ENCODE results near the gene CFLAR. TPM values are rescaled to one million over a fixed set of nuclear protein-coding genes. Genes with fewer than 3 reads are reported as not detected.

CFLAR gene
- total RNA-seq, 2 donors from 2014 or later, result 154 to 179 TPM

- TF ChIP-seq, protein P1, sequence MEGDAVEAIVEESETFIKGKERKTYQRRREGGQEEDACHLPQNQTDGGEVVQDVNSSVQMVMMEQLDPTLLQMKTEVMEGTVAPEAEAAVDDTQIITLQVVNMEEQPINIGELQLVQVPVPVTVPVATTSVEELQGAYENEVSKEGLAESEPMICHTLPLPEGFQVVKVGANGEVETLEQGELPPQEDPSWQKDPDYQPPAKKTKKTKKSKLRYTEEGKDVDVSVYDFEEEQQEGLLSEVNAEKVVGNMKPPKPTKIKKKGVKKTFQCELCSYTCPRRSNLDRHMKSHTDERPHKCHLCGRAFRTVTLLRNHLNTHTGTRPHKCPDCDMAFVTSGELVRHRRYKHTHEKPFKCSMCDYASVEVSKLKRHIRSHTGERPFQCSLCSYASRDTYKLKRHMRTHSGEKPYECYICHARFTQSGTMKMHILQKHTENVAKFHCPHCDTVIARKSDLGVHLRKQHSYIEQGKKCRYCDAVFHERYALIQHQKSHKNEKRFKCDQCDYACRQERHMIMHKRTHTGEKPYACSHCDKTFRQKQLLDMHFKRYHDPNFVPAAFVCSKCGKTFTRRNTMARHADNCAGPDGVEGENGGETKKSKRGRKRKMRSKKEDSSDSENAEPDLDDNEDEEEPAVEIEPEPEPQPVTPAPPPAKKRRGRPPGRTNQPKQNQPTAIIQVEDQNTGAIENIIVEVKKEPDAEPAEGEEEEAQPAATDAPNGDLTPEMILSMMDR (IDR thresholded peaks at IDR 0.05), result no peak
- Histone ChIP-seq H3K36me3 (peaks cover 5% of the 10 kb centered on the region), H3K27ac (no peak overlapping the region), H3K4me1 (peaks cover 0 to 4% of the 10 kb centered on the region in 2 donors), H3K9me3 (peaks cover 0 to 12% of the 10 kb centered on the region in 2 donors), H3K27me3 (no peaks in the 10 kb centered on the region), H3K4me3 (no peak overlapping the region)
- no peak for DNase-seq (ENCODE audit: low spot score)
These were observed 56.3 kb downstream of the CFLAR start for GRCh38 chr2:201172279-201172678.

DNA sequence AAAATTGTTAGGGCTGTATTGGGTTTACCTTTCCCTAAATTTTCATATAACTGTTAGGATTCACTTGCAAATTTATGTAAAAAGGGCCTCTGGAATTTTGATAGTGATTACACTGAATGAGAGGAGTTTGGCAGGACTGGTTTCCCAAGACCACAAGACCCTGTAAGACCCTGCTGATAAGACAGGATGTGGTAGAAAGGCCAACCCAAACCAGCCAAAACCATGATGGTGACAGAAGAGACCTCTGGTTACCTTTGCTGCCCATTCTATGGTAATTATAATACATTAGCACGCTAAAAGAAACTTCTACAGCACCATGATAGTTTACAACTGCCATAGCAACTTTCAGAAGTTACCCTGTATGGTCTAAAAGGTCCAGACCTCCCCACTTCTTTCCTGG is 58.7 kb downstream of the CFLAR start:
- no peak overlapping the region for H3K4me3 ChIP-seq
- no peak overlapping the region for H3K27ac ChIP-seq
- no peaks in the 10 kb centered on the region for H3K36me3 ChIP-seq
- no peak for DNase-seq (ENCODE audit: low spot score)
- TF ChIP-seq, protein P1 (IDR thresholded peaks at IDR 0.05), result no peak
- H3K4me1 ChIP-seq, result peaks cover 0 to 4% of the 10 kb centered on the region in 2 donors
- H3K9me3 ChIP-seq, result peaks cover 0 to 5% of the 10 kb centered on the region in 2 donors
- no peaks in the 10 kb centered on the region for H3K27me3 ChIP-seq

DNA sequence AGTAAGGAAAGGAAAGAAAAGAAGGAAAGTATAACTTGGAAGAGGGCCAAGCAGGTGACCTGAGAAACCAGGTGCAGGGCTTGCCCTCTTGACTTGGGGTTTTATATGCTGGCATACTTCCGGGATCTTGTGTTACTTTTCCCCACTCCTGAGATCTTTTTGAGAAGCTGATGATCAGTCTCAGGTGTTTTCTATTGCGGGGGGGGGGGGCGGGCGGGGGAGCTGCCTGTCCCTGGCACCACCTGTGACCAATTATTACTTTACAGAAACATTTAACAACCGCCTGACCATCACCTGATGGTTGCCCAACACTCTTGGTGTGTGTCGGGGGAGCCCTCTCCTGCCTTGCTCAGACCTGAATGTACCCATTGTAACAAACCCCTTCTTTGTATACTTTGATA is 60.1 kb downstream of the CFLAR start:
- Histone ChIP-seq H3K9me3 (no peaks in the 10 kb centered on the region), H3K4me3 (no peak overlapping the region), H3K36me3 (no peaks in the 10 kb centered on the region), H3K27me3 (no peaks in the 10 kb centered on the region), H3K4me1 (peaks cover 0 to 4% of the 10 kb centered on the region in 2 donors), H3K27ac (no peak overlapping the region)
- TF ChIP-seq, protein P1 (IDR thresholded peaks at IDR 0.05), result no peak
- no peak for DNase-seq (ENCODE audit: low spot score)

- Histone ChIP-seq H3K36me3 (no peaks in the 10 kb centered on the region), H3K9me3 (no peaks in the 10 kb centered on the region), H3K4me1 (peaks cover 0 to 4% of the 10 kb centered on the region in 2 donors), H3K27ac (no peak overlapping the region), H3K27me3 (no peaks in the 10 kb centered on the region), H3K4me3 (no peak overlapping the region)
- TF ChIP-seq, protein P1 (IDR thresholded peaks at IDR 0.05), result no peak
- DNase-seq (ENCODE audit: low spot score), result no peak
These were observed 64.0 kb downstream of the CFLAR start for GRCh38 chr2:201180010-201180409.

GRCh38 chr2:201182650-201183364 is 66.8 kb downstream of the CFLAR start, which contains the start of gene CASP10:
Gene CASP10, plus strand, starts transcription at chr2:201183141. Its CDS starts 2,637 bp downstream, at chr2:201185778.
- Histone ChIP-seq H3K27me3 (no peaks in the 10 kb centered on the region), H3K36me3 (no peaks in the 10 kb centered on the region), H3K27ac (peak within 1 kb of the TSS; percentile 59 to 60), H3K9me3 (no peaks in the 10 kb centered on the region), H3K4me1 (no peaks in the 10 kb centered on the region), H3K4me3 (peak within 1 kb of the TSS; percentile 38 to 52)
- TF ChIP-seq, protein P1 (IDR thresholded peaks at IDR 0.05), result peak; percentile 14 to 52
- no peak for DNase-seq (ENCODE audit: low spot score)

All from right atrium auricular region (tissue), 2 donors.